K562 (cell line): Measurements from ENCODE around the gene REM2. TPM values are rescaled to one million over a fixed set of nuclear protein-coding genes. Genes with fewer than 3 reads are reported as not detected.
A peak's percentile ranks its signal among the peaks of the same experiment; 100 is the strongest.

Experiments
- ATAC-seq: fragments of 200-7000 bp; cut with Tn5 transposase; 3 replicates; pipeline ENCODE4 v1.9.1; 2020; ENCODE audit warnings: moderate library complexity
- BruUV-seq: library from RNA; stranded (reverse); fragments of 400-500 nt; replicated peaks from 2 replicates; lab custom pipeline; 2021; lab: Mats Ljungman, UMichigan
- CTCF ChIA-PET: fragments of 300-600 bp; formaldehyde crosslinking; extraction: SDS; loops from one replicate; lab custom pipeline; 2021; ENCODE audit warnings: low intra/inter-chr PET ratio; lab: Yijun Ruan, JAX
- POLR2A ChIA-PET: fragments of 300-600, 350-650 bp; sonication (Branson Sonifier 250); formaldehyde crosslinking; extraction: SDS; loops from one replicate; lab custom pipeline; 2021; ENCODE audit warnings: antibody characterized with exemption, inconsistent platforms; lab: Yijun Ruan, JAX
- DNase-seq, 4 experiments: peaks; one replicate each; pipeline versions ENCODE4 v3.0.0 to v3.0.0-alpha.2; 2011 to 2018; ENCODE audit warnings: low spot score in 3 of 4, mixed read lengths in 3 of 4; ENCODE audit errors: extremely low read depth in 1 of 4
- FAIRE-seq: peaks from 2 replicates; lab custom pipeline; 2011; peaks lifted over from hg19 to GRCh38; lab: Jason Lieb, UNC
- H2AFZ ChIP-seq: 2 replicates; pipeline ENCODE4 v1.6.0; 2011; ENCODE audit warnings: low read depth, low read length, control low read depth, inconsistent platforms
- H3K27ac ChIP-seq: fragments of 200-600 bp; 3 replicates; pipeline ENCODE4 v1.8.0; 2011; ENCODE audit warnings: low read depth, mild to moderate bottlenecking, control low read depth, inconsistent platforms, low read length, moderate library complexity, mixed read lengths; ENCODE audit errors: extremely low read depth
- H3K27me3 ChIP-seq, 2 experiments: fragments of 300-600 bp in 1 of 2; 2 replicates in 1 of 2; 3 replicates in 1 of 2; pipeline versions ENCODE4 v1.6.0 to v1.8.0; 2011; ENCODE audit warnings: inconsistent platforms in 2 of 2, low read length in 2 of 2, mild to moderate bottlenecking in 1 of 2, mixed read lengths in 1 of 2, moderate library complexity in 1 of 2; ENCODE audit not compliant: control insufficient read depth in 2 of 2, insufficient read depth in 2 of 2
- H3K36me3 ChIP-seq: fragments of 300-600 bp; 3 replicates; pipeline ENCODE4 v1.8.0; 2011; ENCODE audit warnings: mild to moderate bottlenecking, low read length, inconsistent platforms; ENCODE audit not compliant: control insufficient read depth, insufficient read depth
- H3K4me1 ChIP-seq, 2 experiments: fragments of 200-600 bp in 1 of 2; replicated peaks in 1 of 2; 2 replicates in 1 of 2; 3 replicates in 1 of 2; pipeline versions ENCODE4 v1.5.1 to v1.8.0; 2011; ENCODE audit warnings: inconsistent platforms in 2 of 2, low read length in 2 of 2, mild to moderate bottlenecking in 1 of 2, mixed read lengths in 1 of 2, moderate library complexity in 1 of 2; ENCODE audit not compliant: control insufficient read depth in 2 of 2, insufficient read depth in 2 of 2
- H3K4me2 ChIP-seq: 2 replicates; pipeline ENCODE4 v1.6.1; 2011; ENCODE audit warnings: low read length, control low read depth, inconsistent platforms, mixed read lengths; ENCODE audit not compliant: insufficient read depth
- H3K4me3 ChIP-seq: fragments of 200-600 bp; sonication (generic), shearing (Covaris generic); 2 replicates; pipeline ENCODE4 v1.5.1; 2016; ENCODE audit warnings: control low read depth, inconsistent platforms
- H3K79me2 ChIP-seq: fragments of 200-600 bp; 3 replicates; pipeline ENCODE4 v1.8.0; 2011; ENCODE audit warnings: low read length, inconsistent platforms; ENCODE audit not compliant: control insufficient read depth, insufficient read depth
- H3K9ac ChIP-seq, 2 experiments: 2 replicates each; pipeline versions ENCODE4 v1.6.0 to v1.6.1; 2011; ENCODE audit warnings: low read depth in 2 of 2, low read length in 2 of 2, control low read depth in 1 of 2, inconsistent platforms in 1 of 2, mild to moderate bottlenecking in 1 of 2, mixed read lengths in 1 of 2; ENCODE audit not compliant: insufficient read depth in 1 of 2
- H3K9me1 ChIP-seq: one replicate; pipeline ENCODE4 v1.6.0; 2011; ENCODE audit warnings: inconsistent platforms, mild to moderate bottlenecking, low read length, moderate library complexity; ENCODE audit not compliant: control insufficient read depth, insufficient read depth
- H3K9me3 ChIP-seq: replicated peaks from 2 replicates; pipeline ENCODE4 v1.5.1; 2011; ENCODE audit warnings: low read depth, low read length, inconsistent platforms; ENCODE audit not compliant: control insufficient read depth, insufficient read depth
- H4K20me1 ChIP-seq: replicated peaks from 2 replicates; pipeline ENCODE4 v1.6.1; 2011; ENCODE audit warnings: low read length, inconsistent platforms, mixed read lengths; ENCODE audit not compliant: control insufficient read depth, insufficient read depth
- SAFB ChIP-seq: fragments of 200-400 bp; formaldehyde crosslinking; IDR thresholded peaks from 2 replicates; pipeline ENCODE4 v1.6.1; 2017; ENCODE audit warnings: low read depth, low read length, borderline replicate concordance
- WGBS: fragments of 100-300 bp; shearing (Covaris generic); methylation state at CpG from one replicate; pipeline ENCODE4 v1.1.6; 2016; ENCODE audit warnings: low coverage, mixed read lengths; ENCODE audit not compliant: insufficient coverage; ENCODE audit errors: missing lambda C conversion rate; 5-methylcytosine and 5-hydroxymethylcytosine counted together
- in situ Hi-C: fragments of 300-500 bp; cut with MboI; formaldehyde crosslinking; loops from 4 replicates; pipeline ENCODE4 v1.15.0; 2018; ENCODE audit warnings: inconsistent platforms, mixed read lengths
- intact Hi-C: fragments of 100-400 bp; cut with micrococcal nuclease; formaldehyde crosslinking; loops from 2 replicates; pipeline ENCODE4 v1.14.2; 2022
- polyA plus RNA-seq, 8 experiments: library from polyadenylated mRNA; depleted of rRNA in 4 of 8; stranded (reverse) in 5 of 8; unstranded in 3 of 8; fragments of >200 nt; fragmentation: Nextera tagmentation in 2 of 8; fragmentation: Illumina TruSeq in 1 of 8; extraction: Ambion mirVana in 2 of 8; extraction: Trizol in 1 of 8; gene quantifications; 2 replicates each; pipeline versions ENCODE4 v1.2.1 to v1.2.3, GENCODE V29; 2011 to 2014; ENCODE audit warnings: inconsistent platforms in 1 of 8, missing spikeins in 1 of 8
- total RNA-seq, 7 experiments: library from RNA; depleted of rRNA in 6 of 7; stranded (reverse); fragments of >200 nt in 6 of 7; fragmentation: Illumina TruSeq in 2 of 7; extraction: Trizol in 2 of 7; gene quantifications; 2 replicates each; pipeline versions ENCODE4 v1.2.1 to v1.2.3, GENCODE V29; 2011 to 2021; ENCODE audit warnings: low replicate concordance in 1 of 7
- TF ChIP-seq, protein P1 (sequence below): sonication (generic); formaldehyde crosslinking; IDR thresholded peaks from 2 replicates; pipeline ENCODE4 v1.8.1; 2023; ENCODE audit warnings: mild to moderate bottlenecking, missing genetic modification reagents

Gene REM2
- total and polyA plus RNA-seq, 9 of the 15 experiments (the other 6 are each of a cell fraction or from before 2014, with no cell fraction given), result 0.18 to 1.0 (median 0.38) TPM

DNA sequence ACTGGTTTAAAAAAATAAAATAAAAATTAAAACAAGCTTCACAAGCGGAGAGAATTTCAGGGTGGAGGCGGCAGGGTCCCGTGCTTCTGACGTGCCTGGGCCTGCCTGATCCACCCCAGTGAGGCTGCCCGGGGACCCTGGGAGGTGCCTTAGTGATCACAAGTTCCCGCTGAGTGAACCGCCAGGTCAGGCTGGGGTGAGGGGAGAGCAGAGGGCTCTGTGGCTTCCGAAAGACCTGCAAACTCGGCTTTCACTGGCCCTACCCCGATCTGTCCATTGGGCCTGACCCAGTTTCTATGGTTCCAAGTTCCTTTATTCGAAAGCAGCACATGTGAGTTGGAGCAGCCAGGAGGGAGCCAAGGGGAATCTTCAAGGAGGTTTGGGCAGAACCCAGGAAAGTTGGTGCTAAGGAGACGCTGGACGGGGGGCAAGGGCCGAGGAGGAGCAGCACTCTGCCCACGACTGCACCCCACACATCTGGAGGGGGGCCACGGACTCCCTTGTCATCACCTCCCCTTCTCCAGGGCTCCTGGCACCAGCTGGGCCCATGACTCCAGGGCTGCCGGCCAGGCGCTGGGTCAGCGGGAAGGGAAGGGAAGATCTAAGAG lies 33.7 kb upstream of the REM2 start:
- 58% methylated on average over 14 of the region's 19 CpGs for WGBS
- no peak for TF ChIP-seq SAFB
- TF ChIP-seq, protein P1, sequence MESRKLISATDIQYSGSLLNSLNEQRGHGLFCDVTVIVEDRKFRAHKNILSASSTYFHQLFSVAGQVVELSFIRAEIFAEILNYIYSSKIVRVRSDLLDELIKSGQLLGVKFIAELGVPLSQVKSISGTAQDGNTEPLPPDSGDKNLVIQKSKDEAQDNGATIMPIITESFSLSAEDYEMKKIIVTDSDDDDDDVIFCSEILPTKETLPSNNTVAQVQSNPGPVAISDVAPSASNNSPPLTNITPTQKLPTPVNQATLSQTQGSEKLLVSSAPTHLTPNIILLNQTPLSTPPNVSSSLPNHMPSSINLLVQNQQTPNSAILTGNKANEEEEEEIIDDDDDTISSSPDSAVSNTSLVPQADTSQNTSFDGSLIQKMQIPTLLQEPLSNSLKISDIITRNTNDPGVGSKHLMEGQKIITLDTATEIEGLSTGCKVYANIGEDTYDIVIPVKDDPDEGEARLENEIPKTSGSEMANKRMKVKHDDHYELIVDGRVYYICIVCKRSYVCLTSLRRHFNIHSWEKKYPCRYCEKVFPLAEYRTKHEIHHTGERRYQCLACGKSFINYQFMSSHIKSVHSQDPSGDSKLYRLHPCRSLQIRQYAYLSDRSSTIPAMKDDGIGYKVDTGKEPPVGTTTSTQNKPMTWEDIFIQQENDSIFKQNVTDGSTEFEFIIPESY (CRISPR knock-in tag), result 0 out of 2 replicates have a peak, but pooled peaks have one; percentile 30
- BruUV-seq, result no TSS peak
- Histone ChIP-seq H3K4me1 (peaks cover 5 to 34% of the 10 kb centered on the region in 2 experiments; a peak in 3 of 5 replicates), H4K20me1 (no peaks in the 10 kb centered on the region), H3K79me2 (no peaks in the 10 kb centered on the region), H3K4me2 (no peak overlapping the region), H3K9ac (peak overlapping the region in 1 of 2 experiments; percentile 67; a peak in 2 of 4 replicates), H3K9me1 (no peaks in the 10 kb centered on the region), H3K4me3 (no peak overlapping the region), H2AFZ (0 out of 2 replicates have a peak overlapping the region, but pooled peaks have one; percentile 6), H3K9me3 (no peaks in the 10 kb centered on the region), H3K36me3 (no peaks in the 10 kb centered on the region), H3K27me3 (no peaks in the 10 kb centered on the region), H3K27ac (no peak overlapping the region)
- intact Hi-C loops, result no loop called here
- ATAC-seq, result no peak
- ChIA-PET POLR2A (interaction anchor here (0.6 to 1.9 kb wide), 5 partner anchors 9 to 357 kb away, joined by 3 to 4 read pairs (median 3); partner anchors contain the start of gene OXA1L), CTCF (interaction anchor here (1.0 kb wide), 1 partner anchor 26 kb away, joined by 4 read pairs; no protein-coding TSS in a partner anchor)
- no peak for FAIRE-seq
- in situ Hi-C loops, result loop anchor here (10.0 kb wide), 2 partner anchors 195 to 285 kb away; no protein-coding TSS in a partner anchor
- no peak for DNase-seq
